Neural progenitor cell (in vitro differentiated cells): Measurements from ENCODE around the gene KLRC3.

Experiments used
- CTCF ChIP-seq: fragments of 200-600 bp; sonication (generic); IDR thresholded peaks from 2 replicates; pipeline ENCODE4 v1.5.1; 2017; ENCODE audit warnings: antibody characterized with exemption, mild to moderate bottlenecking
- EZH2phosphoT487 ChIP-seq: fragments of 200-600 bp; sonication (generic); IDR thresholded peaks from 2 replicates; pipeline ENCODE4 v1.6.1; 2017; ENCODE audit warnings: antibody characterized with exemption

DNA sequence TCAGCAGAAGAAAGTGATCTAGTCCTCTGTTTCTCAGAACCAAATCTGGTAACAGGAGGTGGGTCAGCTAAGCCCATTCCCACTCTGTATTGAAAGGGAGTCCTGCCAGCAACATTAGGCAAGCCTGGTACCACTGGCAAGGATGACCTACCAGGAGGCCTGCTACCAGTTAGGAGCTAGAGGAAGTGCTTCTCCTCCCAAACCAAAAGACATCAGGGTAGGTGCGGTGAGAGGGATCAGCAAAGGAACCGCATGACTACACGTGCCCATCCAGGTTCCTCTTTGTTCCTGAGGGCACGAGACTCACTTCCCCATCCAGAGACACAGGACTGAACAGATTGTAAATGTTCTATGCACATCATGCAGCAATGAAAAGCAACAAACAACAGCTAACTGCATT, 13.7 kb downstream of the KLRC3 start:
- no peak for TF ChIP-seq EZH2phosphoT487
- no peak for TF ChIP-seq CTCF
